Measurements from ENCODE around the gene TNFSF15.
A peak's percentile ranks its signal among the peaks of the same experiment; 100 is the strongest.

TNFSF15 gene

DNA sequence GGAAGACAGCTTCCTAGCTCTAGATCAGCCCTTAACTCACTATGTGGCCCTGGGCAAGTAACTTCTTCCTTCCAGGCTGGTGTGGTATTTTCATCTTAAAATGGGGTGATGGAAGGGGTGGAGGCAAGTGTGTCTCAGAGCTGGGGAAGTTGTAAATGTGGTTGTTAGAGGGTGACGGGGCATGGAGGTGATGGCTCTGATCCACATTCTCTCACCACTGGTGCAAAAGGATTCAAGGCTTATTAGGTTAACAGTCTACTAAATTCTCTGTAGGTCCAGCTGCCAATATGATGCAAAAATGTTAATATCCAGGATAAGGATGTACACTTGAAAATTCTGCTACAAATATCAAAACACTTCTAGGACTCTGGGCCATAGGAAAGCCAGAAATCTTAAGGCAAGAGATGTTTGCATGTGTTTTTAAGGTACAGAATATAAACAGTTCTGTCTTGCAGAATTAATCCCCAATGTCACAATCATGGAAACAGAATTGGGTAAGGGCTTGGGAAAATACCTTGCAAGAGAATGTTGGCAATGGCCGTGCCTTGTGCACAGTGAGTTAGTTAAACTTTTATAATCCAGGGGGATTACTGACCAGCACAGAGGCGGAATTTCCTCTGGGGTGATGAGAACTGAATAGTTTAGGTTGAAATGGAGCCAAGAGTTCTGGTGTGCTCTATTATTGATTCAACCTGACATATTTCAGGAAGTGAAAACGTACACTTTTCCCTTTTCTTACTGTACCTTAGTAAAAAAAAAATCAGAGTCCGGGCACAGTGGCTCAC, 19.8 kb downstream of the TNFSF15 start:
- DNase-seq (ENCODE audit: low read depth): peak; percentile 70
- TF ChIP-seq, protein P1, sequence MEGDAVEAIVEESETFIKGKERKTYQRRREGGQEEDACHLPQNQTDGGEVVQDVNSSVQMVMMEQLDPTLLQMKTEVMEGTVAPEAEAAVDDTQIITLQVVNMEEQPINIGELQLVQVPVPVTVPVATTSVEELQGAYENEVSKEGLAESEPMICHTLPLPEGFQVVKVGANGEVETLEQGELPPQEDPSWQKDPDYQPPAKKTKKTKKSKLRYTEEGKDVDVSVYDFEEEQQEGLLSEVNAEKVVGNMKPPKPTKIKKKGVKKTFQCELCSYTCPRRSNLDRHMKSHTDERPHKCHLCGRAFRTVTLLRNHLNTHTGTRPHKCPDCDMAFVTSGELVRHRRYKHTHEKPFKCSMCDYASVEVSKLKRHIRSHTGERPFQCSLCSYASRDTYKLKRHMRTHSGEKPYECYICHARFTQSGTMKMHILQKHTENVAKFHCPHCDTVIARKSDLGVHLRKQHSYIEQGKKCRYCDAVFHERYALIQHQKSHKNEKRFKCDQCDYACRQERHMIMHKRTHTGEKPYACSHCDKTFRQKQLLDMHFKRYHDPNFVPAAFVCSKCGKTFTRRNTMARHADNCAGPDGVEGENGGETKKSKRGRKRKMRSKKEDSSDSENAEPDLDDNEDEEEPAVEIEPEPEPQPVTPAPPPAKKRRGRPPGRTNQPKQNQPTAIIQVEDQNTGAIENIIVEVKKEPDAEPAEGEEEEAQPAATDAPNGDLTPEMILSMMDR (IDR thresholded peaks at IDR 0.05; ENCODE audit: insufficient read depth, low read depth, low read length, missing control alignments): no peak
- H3K4me3 ChIP-seq (ENCODE audit: low read length): no peak overlapping the region

DNA sequence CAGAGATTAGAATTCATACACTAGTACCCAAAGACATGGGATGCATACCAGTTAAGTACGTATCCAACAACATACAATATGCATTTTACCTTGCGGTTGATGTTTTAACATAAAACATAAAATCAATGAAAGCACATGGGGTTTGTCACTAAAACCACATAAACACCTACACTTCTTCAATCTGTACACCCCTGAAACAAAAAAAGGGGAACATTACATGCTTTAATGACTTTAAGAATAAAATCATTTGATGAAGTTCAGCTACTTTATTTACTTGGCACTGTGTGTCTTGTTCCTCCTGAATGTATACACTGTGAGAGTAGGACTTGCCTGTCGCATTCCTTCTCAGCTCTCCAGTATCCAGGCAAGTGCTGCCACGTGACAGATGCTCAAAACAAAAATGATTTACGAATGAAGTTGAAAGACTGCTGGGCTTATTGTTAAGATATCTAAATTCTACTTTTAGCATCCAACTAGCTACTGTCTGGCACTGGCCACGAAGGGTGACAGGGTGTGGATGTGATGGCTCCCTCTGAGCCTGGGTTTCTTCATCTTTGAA, 21.0 kb downstream of the TNFSF15 start:
- DNase-seq (ENCODE audit: low read depth): no peak
- no peak overlapping the region for H3K4me3 ChIP-seq (ENCODE audit: low read length)
- TF ChIP-seq, protein P1 (IDR thresholded peaks at IDR 0.05; ENCODE audit: insufficient read depth, low read depth, low read length, missing control alignments): no peak

GRCh38 chr9:114782586-114782985, 23.3 kb downstream of the TNFSF15 start:
- no peak for DNase-seq (ENCODE audit: low read depth)
- TF ChIP-seq, protein P1 (IDR thresholded peaks at IDR 0.05; ENCODE audit: insufficient read depth, low read depth, low read length, missing control alignments): no peak

DNA sequence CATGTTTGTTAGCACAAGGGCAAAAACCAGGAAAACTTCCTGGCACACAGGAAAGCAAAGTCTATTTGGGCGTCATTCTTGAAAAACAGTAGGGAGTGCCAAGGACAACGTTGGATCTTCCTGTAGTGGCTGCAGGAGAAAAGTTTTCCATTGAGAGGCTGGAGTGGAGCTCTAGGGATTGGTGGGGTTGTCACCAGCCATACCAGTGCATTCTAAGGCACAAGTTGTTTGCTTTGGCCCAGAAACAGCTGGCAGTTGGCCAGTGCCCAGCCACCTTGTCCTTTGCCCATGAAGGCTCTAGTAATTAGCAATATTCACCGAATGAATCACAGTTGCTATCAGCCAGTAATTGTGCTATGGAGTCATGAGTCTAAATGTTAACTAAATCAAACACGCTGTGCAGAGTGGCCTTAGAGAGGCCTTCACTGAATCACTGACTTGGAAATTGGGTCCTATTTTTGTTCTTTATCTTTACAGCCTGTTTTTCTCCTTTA, 26.4 kb downstream of the TNFSF15 start:
- DNase-seq (ENCODE audit: low read depth): peak; percentile 81
- TF ChIP-seq, protein P1 (IDR thresholded peaks at IDR 0.05; ENCODE audit: insufficient read depth, low read depth, low read length, missing control alignments): no peak
- no peak overlapping the region for H3K4me3 ChIP-seq (ENCODE audit: low read length)

More at GRCh38 chr9:114782586-114782985, 23.3 kb downstream of the TNFSF15 start:
- no peak overlapping the region for H3K4me3 ChIP-seq (ENCODE audit: low read length)

- TF ChIP-seq, protein P1 (IDR thresholded peaks at IDR 0.05; ENCODE audit: insufficient read depth, low read depth, low read length, missing control alignments): no peak
- H3K4me3 ChIP-seq (ENCODE audit: low read length): no peak overlapping the region
- no peak for DNase-seq (ENCODE audit: low read depth)
Observed at GRCh38 chr9:114777821-114778609, 27.8 kb downstream of the TNFSF15 start.

DNA sequence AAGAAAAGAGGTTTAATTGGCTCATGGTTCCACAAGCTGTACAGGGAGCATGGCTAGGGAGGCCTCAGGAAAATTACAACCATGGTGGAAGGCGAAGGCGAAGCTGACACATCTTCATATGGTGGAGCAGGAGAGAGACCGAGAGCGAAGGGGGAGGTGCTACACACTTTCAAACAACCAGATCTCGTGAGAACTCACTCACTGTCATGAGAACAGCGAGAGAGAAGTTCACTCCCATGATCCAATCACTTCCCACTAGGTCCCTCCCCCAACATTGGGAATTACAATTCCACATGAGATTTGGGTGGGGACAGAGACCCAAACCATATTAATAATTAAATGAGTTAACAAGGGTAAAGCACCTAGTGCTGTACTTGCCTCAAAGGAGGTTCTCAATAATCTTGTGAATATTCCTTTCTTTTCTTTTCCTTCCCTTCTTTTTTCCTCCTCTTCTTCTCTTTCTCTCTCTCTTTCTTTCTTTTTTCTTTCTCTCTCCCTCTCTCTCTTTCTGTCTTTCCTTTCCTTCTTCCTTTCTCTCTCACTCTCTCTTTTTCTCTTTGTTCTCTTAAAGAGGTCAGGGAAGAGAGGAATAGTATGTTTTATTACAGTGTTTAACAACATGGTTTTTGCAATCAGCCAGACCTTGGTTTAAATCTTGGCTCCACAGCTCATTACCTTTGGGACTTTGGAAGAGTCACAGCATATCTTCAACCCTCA, 29.0 kb downstream of the TNFSF15 start:
- H3K4me3 ChIP-seq (ENCODE audit: low read length): no peak overlapping the region
- TF ChIP-seq, protein P1 (IDR thresholded peaks at IDR 0.05; ENCODE audit: insufficient read depth, low read depth, low read length, missing control alignments): no peak
- no peak for DNase-seq (ENCODE audit: low read depth)

Data from epithelial cell of esophagus (primary cell).